Stimulated activated CD8-positive, alpha-beta memory T cell treated with anti-CD3 and anti-CD28 coated beads, Interleukin-15, amount 100 ng/mL, for 24 hours (primary cell): ENCODE results near the gene ULK2.
"Not testable (repeated sequence)": the region's sequence is repeated elsewhere in the genome, so short reads cannot be mapped to it uniquely, and the experiment has no call there.

ENCODE experiments used
- DNase-seq: peaks from one replicate; pipeline ENCODE4 v3.0.0-alpha.2; 2020; ENCODE audit warnings: low read depth

The ULK2 gene

DNA sequence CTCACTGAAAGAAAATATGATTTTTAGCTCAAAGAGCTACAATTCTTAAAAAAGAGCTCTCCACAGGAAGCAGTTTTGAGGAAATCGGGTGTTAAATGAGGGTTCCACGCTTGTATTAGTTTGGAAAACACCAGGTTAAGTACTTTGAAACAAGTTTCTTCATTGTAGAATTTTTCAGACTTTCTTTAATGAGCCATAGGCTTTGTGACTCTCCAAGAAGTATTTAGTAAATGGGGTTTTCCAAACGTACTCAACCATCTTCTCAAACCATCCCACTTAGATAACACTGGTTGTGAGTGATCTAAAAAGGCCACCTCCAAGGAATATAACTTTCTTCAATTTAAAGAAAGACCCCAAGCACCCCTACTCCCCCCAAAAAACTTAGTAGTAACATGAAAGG, 2.7 kb downstream of the ULK2 start:
- no peak for DNase-seq

DNA sequence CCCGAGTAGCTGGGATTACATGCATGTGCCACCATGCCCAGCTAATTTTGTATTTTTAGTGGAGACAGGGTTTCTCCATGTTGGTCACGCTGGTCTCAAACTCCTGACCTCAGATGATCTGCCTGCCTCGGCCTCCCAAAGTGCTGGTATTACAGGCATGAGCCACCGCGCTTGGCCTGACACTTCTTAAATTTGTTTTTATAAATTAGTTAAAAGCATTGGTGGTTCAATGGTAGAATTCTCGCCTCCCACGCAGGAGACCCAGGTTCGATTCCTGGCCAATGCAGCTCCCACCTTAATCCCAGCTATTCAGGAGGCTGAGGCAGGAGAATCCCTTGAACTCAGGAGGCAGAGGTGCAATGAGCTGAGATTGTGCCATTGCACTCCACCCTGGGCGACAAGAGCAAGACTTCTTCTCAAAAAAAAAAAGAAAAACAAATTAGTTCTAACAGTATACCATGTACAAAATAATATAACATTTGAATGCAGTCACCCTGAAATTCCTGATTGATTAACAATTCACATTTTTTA, 7.0 kb downstream of the ULK2 start:
- not testable (repeated sequence) for DNase-seq

DNA sequence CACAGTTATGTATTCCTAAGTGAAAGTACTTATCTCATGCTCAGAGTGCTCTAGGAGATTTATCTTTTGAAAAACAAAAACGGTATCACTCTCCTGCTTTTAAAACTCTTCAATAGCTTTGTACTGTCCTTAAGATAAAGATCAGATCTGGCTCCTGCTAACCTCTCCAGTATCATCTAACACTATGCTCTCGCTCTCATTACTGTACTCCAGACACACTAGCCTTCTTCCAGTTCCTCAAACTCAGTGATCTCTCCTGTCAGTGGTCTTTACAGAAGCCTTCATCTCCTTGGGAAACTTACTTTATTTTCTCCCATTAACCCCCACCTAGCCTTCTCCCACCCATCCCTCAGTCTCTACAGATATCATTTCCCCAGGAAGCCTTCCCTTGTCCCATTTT, 10.1 kb downstream of the ULK2 start:
- DNase-seq, result no peak

DNA sequence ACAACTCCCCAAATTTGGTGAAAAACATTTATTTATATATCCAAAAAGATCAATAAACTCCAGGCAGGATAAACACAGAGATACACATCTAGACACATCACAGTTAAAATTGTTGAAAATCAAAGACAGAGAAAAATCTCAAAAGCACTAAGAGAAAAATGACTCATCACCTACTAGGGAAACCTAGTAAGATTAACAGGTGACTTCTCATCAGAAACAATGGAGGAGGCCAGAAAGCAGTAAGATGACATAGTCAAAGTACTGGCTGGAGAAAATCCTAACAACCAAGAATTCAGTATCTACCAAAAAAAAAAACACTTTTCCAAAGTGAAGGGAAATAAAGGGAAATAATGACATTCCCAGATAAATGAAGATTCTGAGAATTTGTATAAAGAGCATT, 33.8 kb downstream of the ULK2 start:
- DNase-seq, result no peak

DNA sequence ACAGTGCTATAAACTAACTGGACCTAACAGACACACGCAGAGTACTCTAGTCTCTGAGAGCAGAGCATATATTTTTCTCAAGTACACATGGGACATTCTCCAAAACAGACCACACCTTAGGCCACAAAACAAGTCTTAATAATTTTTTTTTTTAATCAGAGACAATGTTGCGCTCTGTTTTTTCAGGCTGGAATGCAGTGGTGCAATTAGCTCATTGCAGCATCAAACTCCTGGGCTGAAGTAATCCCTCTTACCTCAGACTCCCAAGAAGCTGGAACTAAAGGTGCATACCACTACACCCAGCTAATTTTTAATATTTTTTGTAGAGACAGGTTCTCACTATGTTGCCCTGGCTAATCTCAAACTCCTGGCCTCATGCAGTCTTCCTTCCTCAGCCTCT, 37.7 kb downstream of the ULK2 start:
- DNase-seq, result no peak

DNA sequence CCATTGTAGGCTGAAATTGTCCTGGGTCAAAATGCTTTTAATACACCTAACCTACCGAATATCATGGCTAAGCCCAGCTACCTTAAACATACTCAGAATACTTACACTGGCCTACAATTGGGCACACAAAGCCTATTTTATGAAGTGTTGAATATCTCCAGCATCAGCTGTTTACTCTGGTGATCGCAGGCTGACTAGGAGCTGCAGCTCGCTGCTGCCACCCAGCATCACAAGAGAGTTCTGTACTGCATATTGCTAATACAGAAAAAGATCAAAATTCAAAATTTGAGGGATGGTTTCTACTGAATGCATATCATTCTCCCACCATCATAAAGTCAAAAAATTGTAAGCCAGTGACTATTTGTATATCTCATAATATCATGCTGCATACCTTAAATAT, 55.3 kb downstream of the ULK2 start:
- DNase-seq, result no peak

DNA sequence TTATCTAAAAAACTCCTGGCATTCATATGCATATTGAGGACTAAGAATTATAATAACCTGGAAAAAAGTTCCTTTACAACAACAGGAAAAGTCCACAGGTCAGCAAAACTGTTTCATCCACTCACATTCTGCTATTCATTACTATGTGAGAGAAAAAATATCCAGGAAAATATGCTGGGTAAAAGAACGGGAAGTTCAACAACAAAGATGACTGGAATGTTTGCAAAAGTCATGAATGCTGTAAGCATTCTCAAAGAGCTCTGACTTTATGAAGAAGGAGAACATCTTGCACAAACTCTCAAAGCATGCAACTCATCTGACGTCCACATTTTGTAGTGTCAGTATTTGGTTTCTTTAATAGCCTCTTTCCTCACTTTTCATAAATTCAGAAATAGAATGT, 62.7 kb downstream of the ULK2 start:
- DNase-seq, result no peak

DNA sequence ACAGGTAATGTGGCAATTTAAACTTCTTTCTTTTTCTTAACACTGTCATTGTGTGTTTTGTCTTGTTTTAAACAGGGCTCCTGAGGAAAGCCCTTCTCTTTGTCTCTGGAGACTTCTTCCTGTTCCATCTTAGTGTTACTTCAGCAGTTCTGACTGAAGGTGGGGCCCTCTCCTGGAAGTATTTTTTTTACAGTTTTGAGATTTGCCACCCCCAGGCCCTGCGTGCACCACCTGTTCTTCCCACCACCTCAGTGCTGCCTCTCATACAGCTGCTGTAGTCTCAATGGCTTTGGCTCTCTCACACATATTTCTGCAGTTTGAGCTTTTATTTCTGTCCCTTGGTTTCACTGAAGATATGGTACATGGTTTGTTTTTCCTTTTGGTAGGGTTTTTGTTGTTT, 67.2 kb downstream of the ULK2 start:
- DNase-seq, result no peak

DNA sequence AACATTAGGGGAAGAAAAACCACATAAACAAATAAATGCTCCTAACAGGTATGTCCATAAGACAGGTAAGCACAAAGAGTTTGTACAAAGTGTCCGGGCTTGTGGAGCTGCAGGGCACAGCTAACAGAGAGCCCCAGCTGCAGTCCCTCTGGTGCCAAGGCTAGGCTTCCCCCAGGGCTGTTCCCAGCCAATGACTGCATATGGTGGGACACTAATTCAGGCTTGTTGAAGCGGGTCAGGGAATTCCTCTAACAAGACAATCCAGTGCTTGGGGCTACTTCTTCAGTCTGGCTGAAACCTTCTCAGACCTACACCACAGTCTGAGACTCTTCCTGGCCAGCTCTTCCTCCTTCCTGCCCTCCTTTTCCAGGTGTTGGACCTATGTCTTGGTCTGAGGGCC, 67.9 kb downstream of the ULK2 start:
- DNase-seq, result no peak

DNA sequence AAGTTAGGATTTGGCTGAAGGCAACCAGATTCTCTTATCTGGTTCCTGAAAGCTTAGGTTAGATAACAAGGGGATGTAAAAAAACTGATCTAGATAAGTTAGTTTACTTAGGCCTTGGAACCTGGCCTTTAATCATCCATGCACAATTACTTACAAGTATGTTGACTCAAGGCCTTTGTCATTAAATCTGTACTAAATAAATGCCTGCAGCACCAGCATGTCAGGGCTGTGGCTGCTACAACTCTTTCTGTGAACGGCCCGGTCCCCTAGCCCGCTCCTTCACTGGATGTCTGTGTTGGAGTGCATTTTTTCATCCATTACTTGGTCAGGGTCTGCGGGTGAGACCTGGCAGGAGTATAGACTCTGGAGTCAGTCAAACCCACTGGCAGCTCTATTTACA, 71.3 kb downstream of the ULK2 start:
- no peak for DNase-seq

DNA sequence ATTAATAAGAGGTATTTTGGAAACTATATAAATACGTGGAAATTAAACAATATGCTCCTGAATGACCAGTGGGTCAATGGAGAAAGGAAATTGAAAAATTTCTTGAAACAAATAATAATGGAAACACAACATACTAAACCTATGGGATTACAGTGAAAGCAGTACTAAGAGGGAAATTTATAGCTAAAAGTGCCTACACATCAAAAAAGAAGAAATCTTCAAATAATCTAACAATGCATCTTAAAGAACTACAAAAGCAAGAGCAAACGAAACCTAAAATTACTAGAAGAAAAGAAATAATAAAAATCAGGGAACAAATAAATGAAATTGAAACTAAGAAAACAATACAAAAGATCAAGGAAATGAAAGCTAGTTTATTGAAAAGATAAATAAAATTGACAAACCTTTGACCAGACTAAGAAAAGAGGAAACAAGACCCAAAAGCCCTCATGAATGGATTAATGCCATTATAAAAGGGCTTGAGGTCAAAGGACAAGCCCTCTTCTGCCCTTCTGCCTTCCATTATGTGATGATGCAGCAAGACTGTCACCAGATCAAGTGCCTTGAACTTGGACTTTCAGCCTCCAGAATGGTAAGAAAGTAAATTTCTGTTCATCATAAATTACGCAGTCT, 75.7 kb downstream of the ULK2 start:
- DNase-seq, result no peak

DNA sequence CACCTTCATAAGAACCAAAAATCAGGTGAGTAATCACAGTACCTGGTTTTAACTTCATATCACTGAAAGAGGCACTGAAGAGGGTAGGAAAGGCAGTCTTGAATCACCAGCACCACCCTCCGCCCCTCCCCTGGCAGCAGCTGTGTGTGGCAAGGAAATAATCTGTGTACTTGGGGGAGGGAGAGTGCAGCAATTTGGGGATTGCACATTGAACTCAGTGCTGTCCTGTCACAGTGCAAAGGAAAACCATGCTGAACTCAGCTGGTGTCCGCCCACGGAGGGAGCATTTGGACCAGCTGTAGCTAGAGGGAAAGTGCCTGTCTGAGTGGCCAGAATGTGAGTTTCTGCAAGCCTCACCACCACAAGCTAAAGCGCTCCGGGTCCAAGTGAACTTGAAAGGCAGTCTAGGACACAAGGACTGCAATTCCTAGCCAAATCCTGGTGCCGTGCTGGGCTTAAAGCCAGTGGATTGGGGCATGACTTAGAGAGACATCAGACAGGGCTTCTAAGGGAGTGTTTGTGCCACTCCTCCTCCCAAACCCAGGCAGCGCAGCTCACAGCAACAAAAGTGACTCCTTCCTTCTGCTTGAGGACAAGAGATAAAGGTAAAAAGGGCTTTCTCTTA, 79.9 kb downstream of the ULK2 start:
- no peak for DNase-seq

DNA sequence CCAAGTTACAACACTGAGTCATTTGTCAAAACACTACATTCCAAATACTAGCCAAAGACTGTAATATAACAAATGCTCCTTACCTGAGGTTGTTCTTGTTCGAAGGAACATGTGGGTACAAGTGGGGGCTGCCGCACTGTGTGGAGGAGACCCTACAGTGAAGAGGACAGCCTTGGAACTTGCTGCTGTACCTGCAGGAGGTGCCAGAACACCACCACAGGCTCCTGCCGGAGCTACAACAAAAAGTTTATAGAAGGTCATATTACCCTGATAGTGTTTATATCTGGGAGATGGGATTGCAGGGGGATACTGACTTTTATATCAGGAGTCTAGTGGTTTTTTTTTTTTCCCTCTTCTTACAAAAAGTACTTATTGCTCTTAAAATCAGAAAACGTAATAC, 81.9 kb downstream of the ULK2 start:
- no peak for DNase-seq

DNA sequence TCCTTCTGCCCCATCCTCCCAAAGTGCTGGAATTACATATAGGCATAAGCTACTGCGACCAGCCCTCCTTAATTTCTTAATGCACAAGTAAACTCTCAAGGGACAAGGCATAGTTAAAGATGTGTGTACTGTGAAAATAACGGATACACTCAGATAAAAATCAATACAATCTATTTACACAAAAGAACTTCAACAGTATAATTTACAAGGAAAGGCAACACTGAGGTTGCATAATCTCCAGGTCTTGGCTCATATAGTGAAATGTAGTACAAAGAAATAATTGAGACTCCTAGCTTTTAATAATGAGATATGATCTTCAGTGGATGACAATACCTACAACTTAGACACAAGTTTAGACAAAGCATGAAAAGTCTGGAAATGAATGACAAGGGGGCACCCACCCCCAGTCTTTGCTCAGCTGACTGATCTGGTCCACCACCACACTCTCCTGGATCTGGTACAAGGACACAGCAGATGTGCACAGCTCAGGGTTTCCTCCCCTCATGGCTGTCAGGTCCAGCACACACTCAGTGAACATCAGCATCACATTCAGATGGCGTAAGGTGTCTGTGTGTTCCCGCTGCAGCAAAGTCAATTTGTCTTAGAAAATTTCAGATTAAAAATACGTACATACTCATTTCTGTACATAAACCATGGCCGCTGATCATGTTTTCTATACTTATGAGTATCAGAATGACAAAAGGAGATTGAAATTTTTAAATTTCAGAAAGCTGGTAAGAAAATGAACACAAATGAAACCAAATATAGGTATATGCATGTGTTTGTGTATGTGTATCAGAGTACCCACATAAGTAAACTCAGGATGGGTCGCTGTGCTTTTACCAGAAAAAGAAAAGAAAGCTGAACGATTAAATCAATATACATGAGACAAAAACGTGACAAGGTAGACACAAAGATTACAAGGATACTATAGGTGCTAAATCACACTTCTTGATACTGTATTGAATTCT, 86.0 kb downstream of the ULK2 start:
- DNase-seq, result no peak

DNA sequence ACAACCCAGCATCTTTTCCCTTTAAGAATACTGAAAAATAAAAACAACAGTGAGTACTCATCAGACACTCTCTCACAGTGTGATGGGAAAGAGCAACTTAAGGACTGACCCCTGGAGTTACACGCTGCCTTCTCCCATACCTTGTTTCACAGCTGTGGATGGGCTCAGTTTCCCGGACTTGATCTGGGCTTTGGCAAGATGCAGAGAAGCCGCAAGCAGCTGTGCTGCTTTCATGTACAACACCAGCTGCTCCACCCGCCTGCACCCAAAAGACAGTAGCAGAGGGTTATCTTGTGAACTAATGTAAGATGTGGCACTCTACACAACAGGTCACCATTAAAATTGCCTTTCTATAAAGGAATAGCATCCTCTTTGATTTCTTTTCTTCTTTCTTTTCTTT, 86.9 kb downstream of the ULK2 start:
- DNase-seq, result no peak

DNA sequence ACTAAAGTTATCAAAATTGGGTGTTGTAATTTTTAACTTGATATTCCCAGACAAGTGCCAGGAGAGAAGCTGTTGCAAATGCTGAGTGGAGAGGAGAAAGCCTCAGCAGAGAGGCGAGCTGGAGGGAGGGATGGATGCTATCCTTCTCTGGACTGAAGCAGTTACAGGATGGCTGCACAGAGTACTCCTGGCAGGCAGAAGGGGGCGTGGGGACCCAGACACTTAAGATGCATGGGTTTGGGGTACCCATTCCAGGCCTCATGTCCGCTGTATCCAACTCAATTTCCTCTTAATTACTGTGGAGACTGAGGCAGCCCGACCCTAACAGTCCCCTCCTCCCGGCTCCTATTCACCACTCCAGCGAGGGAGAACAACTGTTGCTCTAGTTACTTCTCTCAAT, 94.2 kb downstream of the ULK2 start:
- DNase-seq, result no peak

DNA sequence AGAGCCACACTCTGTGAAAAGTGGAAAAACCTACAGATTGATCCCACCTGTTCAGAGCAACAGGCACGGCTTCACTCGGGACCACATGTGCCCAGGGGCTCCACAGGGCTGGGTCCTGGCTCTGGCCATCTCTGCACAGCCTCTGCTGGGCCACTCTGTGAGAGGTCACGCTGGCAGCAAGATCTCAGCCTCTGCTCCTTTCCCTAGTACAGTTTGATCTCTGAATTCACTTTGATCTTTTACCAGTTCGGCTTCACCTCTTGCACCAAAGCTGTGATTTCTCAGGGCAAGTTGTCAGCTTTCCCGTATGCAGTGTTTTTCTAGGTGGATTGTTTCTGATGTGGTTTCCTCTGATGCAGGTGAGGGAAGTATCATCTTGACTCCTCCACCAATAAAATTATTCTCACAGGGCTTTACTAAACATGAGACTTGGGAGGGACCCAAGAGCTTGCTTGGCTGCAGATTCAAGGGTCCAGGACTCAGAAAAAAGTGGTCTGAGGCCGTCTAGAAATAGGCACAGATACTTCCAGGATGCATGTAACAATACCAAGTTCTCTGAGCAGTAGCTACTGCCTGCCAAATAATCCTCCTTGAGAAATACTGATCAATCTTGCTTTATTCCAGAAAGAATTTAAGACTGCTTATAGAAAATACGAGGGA, 95.6 kb downstream of the ULK2 start:
- DNase-seq, result no peak

DNA sequence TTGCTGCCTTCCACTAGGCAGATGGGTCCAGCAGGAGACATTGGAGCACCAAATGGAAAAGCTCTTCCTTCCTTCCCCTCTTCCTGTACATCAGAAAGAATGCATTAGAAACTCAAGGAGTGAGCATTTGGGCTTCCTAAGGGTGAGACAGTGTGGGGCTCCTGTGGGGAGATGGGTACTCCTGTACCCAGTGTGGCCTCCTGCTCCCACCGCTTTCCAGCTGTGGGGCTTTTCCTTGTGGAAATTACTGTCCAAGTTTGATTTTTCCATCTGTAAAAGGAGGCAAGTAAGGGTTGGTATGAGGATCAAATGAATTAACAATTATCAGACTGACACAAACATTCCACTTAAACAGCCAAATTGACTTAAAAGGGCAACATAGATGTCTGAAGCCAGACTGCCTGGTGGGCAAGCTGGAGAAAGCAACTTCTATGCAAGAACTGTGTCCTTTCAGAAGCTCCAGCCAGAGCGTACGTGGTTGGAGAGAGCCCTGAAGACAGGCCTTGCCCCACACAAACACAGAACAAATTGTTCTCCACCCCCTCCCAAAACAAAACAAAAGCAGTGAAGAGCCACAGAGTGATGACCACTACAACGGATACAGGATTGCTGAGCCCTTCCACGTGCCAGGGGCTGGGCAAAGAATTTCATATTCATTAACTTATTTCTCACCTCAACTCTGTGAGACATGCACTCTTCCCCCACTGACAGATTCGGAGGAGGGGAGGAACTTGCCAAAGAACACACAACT, 96.6 kb downstream of the ULK2 start:
- DNase-seq, result no peak

DNA sequence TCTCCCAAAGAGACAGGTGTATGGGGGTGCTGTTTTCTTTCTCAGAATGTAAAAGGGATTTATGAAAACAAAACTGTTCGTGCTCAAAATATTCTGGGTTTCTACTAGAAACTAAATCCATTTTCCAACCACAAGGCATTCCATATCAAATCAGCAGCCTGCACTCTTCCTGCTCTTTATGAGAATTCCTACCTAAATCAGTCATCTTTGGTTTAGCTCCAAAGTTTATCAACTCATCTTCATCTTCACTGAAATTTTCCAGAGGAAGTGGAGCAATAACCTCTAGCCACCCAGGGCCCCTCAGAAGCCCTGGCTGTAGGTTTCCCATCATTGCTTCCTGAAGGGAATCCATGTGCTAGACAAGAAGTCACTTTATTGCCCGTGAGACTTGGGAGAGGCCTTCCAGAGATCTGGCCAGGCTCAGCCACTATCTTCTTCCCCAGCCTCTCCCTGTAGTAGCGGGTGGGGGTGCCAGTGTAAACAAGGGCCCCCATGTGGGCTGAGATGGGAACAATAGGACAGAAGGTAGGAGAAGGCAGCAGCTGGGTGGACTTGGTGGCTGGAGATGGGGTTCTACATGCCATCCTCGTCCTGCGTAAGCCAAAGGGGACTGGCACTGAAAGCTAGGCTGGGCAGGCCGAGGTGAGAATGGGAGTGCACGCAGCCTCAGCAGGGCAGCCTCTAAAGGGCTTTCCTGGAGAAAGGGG, 97.6 kb downstream of the ULK2 start:
- no peak for DNase-seq

DNA sequence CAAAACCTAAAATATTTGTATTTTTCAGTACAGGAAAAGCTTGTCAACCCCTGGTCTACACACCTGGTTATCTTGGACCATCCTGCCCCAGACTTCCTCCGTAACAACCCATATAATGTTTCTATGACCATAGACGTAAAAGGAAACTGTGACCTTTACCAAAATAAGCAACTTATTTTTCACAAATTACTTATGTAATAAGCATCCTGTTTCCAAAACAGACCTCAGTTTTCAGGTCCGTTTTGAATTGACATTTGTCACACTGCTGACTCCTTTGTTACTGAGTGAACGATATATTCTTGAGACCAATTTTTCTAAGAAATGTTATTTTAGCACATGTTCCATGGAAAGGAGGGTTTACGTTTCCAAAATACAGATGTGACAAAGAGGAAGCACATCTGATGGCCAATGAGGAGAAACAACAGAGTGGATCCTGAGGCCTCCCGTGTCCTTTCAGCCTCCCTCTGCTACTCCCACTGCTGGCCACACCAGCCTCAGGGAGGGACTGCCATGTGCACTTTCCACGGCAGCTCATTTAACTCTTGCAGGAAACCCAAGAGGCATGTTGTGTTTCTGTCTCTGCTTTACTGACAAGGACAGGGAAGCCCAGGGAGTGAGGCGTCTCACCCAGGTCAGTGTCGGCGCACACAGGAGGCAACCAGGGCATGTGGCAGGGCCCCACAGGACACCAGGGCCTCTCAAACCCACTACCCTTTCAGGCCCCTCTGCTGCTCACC, 99.5 kb downstream of the ULK2 start:
- no peak for DNase-seq
